CD4-positive, alpha-beta T cell treated with Interleukin-21 for 1 hour (primary cell): ENCODE measurements around the gene SLC6A6.
A peak's percentile ranks its signal among the peaks of the same experiment; 100 is the strongest.

Source experiments
- DNase-seq: peaks from one replicate; pipeline ENCODE4 v3.0.0-alpha.2; 2020

SLC6A6 gene

DNA sequence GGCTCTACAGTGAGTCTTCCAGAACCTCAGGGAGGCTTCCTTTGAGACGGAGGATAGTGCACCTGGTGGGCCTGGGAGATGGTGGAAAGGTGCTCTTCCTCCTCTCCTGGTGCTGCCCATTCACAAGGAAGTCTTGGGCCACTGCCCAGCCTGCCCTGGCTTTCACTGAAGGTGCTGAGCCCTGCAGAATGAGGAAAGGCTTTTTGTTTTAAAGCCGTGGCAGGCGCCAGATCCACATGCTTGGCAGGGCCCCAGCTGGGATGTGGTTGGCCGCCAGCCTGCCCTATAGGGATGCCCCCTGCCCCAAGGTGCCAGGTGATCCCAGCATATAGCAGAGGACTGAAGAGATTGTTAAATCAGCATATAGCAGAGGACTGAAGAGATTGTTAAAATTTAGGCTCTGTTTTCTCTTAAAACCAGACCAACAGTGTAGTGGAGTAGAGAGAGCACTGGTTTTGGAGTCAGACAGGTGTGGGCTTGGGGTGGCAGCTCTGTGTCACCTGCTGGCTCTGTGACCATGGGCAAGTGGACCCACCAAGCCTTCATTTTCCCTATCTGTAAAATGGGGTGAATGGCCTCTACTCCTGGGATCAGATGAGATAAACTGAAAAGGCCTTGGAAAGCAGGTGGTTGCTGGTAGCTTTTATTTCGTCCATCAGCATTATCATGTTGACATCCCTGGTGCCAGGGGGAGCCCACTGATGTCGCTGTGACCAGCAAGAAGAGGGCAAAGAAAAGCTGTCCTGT lies 53.3 kb downstream of the SLC6A6 start:
- DNase-seq, result no peak

DNA sequence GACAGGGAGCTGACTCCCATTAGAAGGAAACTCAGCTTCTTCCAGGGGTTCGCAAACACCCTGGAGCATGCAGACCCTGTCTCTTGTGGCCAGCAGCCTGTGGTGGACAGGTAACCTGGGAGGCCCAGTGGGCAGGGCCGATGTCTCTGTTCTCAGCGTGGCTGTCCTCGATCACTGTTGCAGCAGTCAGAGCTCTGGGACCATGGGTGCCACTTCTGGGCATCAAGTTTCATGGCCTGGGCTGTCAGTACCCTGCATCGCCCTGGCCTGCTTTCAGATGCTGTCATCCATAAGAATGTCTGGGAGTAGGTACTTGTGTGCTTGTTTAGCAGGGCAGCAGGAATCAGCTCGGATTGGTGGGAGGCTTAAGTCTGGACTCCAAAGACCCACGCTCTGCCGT lies 54.4 kb downstream of the SLC6A6 start:
- no peak for DNase-seq

DNA sequence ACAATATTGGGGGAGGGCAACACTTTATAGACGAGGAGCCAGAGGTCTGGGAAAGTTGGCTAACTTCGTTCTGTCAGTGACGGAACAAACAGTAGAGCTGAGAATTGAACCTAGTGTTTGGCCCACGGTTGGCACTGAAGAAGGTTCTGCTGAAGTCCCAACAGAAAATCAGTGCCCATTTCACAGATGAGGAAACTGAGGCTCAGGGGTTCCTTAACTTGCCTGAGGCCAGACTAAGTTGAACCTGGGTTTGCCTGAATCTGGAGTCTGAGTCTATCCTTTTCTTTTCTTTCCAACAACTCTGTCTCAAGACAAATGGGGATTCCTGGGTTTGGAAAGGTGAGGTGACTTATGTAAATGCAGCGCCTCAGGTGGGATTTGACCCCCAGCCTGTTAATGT lies 55.1 kb downstream of the SLC6A6 start:
- DNase-seq, result no peak

DNA sequence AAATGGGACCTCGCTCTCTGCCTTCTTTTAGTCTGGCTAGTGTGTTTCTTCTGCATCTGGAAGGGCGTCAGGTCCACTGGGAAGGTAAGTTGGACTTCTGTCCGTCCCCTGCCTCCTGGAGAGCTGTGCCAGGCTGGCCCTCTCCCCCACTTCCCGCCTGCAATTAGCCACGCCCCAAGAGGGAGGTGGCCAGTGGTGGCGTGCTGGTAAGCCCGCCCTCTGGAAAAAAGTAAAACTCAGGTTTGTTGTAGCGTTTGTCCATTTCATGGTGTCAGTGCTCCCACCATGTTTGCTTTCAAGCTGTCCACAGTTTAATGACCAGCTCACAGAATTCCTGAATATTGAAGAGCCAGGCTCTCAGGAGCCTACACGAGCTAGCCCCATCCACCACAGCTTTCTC lies 55.6 kb downstream of the SLC6A6 start:
- DNase-seq, result no peak

DNA sequence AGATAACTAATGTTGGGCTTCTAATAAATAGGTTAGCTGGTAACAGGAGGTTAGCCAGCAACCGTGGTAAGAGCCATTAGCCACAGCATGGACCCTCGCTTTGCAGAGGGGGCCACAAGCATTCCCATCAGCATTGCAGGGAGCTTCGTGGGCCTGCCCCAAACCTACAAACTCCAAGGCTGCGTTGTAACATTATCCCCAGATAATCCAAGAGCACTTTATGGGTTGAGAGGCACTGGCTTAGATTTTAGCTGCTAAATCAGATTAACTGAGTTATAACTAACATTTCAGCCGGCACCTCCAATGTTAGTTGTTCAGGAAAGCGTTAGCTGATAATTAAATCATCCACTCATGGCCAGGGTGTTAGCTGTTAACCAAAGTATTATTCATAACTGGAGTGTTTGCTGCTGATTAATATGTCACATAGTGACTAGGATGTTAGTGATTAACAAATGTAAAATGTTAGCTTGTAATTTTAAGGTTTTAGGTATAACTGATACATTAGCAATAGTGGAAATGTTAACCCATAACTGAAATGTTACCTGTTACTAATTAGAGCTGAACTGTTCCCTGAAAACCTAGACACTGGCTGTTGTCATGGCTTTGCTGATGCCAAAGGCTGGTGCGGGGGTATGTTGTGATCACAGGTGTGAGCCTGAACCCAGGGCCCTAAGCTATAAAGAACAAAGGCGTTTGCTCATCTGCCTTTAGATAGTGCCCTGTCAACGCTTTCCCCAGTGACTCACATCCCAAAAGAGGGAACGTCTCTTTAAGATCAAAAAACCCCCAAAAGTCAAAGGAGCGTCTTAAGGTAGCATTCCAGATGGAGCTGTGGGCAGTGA lies 56.2 kb downstream of the SLC6A6 start:
- no peak for DNase-seq

DNA sequence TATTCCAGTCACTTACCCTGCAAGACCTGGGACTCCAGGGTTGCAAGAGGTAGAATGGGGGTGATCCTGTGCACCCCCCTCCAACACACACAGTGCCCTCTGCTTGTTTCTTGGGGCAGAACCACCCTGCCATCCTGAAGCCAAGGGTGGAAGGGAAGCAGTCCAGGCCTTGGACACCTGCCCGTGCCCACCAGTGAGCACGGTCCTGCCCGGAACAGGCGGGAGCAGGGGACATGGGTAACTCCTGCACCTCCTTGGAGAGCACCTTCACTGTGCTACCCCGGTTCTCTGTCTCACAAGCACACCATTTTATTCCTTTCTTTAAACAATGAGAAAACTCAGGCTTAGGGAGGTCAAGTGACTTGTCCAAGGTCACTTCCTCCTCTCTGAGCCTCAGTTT lies 57.0 kb downstream of the SLC6A6 start:
- no peak for DNase-seq

DNA sequence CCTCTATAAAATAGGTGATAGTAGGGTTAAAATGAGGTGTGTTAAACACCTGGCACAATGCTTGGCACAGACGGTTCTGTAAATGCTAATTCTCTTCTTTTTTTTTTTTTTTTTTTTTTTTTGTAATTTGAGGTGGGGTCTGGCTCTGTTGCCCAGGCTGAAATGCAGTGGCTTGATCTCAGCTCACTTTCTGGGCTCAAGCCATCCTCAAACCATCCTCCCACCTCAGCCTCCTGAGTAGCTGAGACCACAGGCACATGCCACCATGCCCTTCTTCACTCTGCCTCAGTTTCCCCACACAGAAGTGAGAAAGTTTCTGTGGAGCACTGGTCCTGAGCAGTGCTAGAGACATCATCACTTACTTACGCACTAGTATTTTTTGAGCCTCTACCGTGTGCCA lies 57.4 kb downstream of the SLC6A6 start:
- DNase-seq, result no peak

DNA sequence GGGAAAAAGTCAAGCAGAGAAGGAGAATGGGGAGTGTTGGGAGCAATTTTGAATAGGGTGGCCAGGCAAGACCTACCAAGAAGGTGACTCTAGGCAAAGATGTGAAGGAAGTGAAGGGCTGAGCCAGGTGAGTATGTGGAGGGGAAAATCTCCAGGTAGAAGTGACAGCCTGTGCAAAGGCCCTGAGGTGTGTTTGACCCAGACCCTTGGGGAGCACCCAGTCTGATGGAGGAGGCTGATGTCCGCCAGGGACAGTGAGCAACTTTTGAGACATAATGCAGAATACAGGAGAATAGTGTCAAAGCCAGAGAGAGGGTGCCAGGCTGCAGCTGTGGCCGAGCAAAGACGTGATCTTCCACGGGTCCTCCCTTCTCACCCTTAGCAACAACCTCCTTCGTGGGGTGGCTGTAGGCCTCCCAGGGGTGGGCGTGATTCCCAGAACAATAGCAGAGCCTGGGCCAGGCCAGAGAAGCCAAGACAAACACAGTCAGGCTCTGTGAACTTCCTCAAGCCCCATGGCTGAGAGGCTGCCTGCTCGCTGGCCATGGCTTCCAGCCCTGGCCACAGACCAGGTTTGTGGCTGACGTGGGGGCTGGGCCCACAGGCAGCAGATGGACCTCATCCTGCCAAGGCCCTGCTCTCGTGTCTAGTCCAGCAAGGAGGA lies 58.1 kb downstream of the SLC6A6 start:
- DNase-seq, result no peak

DNA sequence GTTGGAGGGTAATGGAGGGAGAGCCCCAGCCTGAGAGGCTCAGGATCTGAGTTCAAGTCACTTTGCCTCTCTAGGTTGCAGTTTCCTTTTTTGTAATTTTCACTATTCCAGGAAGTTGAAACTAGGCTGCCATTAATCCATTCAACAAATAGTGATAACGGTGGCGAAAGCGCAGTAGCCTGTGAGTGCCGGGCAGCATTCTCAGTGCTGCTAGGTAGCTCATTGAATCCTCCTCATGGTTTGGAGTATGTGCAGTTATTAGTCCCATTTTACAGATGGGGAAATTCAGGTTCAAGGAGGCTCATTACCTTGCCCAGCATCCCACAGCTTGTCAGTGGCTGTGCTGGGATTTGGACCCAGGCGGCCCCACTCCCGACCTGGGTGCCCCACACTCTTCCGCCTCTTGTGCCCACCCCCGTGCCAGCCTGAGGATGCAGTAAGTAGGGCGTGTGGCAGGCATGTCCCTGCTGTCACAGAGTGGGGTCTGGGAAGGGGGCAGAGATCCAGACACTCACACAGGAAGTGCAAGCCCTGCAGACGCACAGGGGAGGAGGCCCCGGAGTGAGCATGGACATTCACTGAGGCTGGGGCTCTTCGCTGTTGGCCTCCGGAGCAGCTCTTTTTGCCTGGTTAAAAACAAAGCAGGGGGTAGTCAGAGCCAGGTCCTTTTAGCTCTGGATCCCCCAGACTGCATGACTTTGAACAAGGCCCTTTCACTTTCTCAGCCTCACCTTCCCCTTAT lies 58.8 kb downstream of the SLC6A6 start:
- no peak for DNase-seq

DNA sequence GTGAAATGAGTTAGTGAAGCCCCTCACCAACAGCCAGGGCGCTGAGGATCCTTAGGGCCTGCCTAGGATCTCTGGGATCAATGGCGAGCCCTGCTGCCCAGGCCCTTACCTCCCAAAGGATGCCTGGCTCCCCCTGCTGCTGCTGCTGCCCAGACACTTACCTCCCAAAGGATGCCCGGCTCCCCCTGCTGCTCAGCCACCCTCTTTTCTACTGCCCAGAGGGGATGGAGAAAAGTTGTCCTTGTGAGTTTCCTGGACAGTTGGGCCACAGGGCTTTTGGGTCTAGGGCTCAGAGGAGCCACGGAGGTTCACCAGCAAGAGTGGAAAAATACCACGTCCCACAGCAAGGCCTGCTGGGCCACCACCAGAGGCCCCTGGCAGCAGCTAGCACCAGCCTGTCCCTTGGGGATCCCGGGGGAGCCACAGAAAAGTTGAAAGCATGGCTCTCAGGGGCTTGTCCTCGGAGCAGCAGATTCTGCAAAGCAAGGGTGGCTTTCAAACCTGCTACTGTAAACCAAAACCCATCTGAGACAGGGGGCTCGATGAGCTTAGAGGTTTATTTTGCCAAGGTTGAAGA lies 59.4 kb downstream of the SLC6A6 start:
- DNase-seq, result peak; percentile 48

DNA sequence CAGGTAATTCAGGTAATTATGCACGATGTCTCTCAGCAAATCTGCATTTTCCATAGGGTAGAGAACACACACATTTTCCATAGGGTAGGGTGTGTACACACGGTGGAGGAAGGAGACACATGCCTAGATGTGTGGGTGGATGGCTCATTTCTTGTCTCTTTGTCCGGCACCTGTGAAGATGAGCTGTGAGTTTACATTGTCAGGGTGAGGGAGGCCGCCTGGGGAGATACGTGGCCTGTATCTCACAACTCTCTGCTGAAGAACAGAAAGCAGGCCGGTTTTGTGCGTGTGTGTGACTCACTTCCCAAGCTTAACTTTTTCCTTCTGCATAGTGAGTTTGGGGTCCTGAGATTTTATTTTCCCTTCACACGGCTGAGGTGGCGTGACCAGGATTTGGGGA lies 60.3 kb downstream of the SLC6A6 start:
- DNase-seq, result no peak

DNA sequence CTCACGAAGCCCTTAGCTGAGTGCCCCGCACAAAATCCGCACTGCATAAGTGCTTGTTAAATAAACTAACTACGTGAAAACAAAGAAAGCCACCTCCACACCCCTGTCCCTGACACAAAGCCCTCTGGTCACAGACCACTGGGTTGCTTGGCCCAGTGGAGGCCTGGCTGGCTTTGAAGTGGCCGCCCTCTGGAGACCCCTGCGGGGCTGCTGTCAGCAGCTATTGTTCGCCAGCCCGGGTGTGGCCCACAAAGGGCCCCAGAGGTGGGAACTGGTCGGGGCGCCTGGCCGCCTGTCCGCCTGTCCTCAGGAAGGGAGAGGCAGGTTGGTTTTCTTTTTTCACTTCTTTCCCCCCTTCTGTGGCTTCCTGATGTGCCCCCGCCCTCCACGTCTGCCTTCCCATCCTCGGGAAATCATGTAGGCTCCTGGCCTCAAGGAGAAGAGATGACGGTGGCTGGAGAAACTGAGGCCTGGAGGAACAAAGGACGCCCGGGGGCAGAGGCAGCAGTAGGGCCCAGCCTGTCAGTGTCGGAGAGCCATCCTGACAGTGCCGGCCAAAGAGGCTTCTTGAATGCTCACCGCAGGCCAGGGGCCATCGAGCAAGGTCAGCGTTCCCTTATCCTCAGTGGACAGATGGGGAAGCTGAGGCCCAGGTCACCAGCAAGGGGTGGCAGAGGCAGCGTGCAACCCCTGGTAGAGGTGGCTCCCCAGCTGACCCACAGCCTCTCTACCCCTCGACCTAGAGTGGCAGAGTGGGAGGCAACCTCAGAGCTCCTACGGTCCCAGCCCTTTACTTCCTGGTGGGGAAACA lies 61.1 kb downstream of the SLC6A6 start:
- DNase-seq, result no peak

DNA sequence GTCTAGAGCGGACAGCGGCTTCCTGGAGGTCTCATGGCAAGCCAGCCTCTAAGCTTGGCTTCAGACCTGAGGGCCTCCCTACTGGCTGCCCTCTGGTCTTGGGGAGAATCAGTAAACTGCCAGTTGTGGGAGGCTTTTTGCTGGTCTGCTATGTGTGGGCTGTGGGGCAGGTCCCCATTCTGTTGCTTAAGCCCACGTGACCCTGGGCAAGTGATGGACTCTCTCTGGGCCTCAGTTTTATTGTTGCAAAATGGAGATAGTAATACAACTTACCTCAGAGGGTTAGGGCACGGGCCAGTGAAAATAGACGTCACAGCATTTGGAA lies 61.7 kb downstream of the SLC6A6 start:
- no peak for DNase-seq

DNA sequence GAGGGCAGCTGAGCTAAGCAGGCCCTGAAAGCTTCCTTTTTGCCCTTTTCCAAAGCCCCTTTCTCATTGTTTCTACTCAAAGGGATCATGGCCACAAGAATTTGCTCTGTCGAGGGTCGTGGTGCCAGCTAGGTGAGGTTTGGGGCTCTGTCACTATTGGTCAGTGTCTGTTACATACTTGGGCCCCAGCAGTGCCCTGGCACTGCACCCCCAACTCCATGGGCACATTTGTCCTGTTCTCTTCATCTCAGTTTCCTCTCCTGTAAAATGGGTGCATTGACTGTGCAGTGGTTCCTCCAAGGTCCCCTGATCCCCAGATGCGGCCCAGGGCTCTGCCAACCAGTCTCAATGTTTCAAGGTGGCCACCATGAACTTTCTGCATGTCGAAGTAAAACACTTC lies 62.1 kb downstream of the SLC6A6 start:
- DNase-seq, result no peak

DNA sequence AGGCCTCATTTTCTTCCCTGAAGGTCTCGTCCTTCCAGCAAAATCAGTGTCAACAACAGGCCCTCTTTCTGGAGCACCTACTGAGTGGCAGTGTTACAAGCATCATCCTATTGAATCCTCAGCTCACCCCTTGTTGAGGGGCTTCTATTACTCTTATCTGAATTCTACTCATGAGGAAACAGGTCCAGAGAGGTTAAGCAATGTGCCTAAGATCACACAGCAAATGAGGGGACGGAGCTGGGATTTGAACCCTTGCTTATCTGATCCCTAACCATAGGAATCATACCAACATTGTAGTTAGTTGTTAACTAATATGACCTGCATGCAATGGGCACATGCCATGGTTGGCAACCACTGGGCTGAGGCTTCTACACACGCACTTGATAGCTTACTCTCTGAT lies 63.0 kb downstream of the SLC6A6 start:
- no peak for DNase-seq

DNA sequence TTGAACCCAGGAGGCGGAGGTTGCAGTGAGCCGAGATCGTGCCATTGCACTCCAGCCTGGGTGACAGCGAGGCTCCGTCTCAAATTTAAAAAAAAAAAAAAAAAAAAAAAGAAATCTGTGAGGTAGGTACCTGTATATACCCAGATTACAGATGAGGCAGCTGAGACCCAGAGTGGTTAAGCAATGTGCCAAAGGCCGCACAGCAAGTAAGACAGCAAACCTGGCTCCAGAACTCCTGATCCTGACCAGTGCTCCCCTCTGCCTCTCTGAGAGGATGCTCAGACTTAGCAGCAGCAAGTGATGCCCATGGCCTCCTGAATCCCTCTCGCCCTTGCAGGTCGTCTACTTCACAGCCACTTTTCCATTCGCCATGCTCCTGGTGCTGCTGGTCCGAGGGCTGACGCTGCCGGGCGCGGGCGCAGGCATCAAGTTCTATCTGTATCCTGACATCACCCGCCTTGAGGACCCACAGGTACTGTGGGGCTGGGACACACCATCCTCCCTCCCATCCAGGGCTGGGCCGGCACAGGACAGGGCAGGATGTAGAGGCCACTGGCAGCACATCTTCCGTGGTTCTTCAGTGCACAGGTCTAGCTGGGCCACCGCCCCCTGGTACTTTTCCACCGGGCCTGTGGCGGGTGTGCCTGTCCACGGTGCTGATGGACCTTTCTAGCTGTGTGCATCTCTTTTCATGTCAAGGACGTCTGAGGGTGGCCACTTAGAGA lies 63.9 kb downstream of the SLC6A6 start:
- DNase-seq, result no peak

DNA sequence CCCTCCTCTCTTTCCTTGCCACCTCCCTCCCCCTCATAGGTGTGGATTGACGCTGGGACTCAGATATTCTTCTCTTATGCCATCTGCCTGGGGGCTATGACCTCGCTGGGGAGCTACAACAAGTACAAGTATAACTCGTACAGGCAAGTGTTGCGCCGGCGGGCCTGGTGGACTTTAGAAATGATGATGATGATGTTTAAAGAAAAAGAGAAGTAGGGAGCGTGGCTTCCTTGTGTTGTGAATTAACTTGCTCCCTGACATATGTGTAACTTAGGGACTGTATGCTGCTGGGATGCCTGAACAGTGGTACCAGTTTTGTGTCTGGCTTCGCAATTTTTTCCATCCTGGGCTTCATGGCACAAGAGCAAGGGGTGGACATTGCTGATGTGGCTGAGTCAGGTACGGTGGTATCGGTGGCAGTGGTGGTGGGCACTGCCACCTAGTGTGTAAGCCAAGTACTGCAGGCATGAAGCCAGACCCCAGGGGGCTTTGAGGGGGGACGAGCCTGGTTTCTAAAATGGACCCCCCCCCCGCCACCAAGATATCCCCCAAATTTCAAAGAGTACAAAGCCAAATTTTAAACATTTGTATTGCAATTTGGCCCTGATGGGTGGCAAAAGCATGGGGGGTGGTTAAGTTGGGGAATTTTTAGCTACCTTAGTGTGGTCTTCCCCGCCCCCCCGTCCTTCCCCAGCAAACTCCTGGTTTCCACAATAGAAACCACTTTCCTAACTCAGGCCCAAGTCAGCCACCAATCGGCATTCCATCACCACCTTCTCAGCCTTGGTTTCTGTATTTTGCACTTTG lies 65.6 kb downstream of the SLC6A6 start:
- DNase-seq, result peak; percentile 48

DNA sequence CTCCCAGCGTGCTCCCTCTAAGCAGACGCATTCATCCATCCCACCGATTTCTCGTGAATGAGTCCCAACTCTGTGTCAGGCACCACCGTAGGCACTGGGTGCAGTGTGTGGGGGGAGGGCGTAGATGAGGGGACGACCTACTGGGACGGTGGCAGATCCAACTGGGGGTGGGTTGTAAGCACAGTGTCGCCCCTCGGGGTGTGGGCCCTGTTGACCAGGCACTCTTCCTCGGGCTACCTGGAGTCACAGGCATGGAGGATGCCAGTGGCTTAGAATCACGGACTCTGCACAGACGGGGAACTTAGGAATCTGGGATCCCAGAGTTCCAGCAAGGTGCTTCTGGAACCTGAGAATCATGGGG lies 66.2 kb downstream of the SLC6A6 start:
- DNase-seq, result no peak

DNA sequence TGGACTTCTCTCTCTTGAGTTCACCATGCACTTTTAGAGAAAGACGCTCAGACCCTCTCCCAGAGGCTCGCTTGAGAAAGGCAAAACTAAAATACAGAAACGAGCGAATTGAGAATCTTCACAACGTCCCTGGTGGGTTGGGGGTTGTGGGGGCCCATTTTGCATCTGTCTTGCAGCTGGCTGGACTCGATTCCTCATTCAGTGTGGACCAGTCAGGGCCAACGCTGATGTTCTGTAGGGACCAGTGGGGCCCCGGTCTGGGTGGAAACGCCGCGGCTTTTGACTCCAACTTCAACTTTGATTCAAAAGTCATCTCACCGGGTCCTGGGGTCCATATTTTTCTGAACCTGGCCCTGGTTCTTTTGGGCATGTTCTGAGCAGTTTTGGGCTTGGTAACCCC lies 68.1 kb downstream of the SLC6A6 start:
- no peak for DNase-seq

DNA sequence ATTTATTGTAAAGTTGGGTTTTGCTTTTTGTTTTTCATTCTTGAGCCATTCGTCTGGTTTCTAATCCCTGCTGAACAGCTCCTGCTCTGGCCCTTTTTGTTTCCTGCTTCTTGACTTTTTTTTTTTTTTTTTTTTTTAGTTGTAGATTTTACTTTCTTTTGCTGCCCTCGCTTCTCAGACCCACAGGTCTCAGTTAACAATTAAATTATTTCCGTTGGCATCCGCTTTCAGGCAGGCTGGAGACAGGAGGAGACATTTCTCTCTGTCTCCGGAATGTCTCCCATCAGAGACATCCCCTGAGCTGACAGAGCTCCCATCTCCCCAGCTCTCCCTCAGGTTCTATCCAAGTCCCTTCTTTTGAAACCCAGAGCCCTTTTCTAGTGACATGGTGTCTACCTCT lies 68.6 kb downstream of the SLC6A6 start:
- no peak for DNase-seq

DNA sequence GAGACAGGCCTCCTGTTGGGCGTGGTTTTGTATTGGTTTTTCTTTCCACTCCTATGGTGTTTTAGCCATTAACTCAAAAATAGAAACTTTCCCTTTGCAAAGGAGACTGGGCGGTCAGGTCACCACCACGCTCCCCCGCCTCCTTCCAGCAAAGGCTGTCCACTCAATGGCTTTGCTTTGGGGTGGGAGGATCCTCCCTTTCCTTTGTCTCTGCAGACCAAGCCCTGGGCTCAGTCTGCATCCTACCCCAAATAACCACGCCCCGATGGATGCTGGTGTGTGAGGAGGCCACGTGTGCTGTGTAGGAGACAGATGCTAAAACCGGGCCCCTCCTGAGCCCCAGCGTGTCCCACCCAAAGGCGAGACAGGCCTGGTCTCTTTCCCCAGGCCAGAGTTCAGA lies 69.3 kb downstream of the SLC6A6 start:
- no peak for DNase-seq
